ENCODE measurements around the gene GRAMD1A. TPM values are rescaled to one million over a fixed set of nuclear protein-coding genes. Genes with fewer than 3 reads are reported as not detected.

Gene GRAMD1A
- total RNA-seq, 4 donors from 2014 or later, result 6.0 to 135 (median 61.6) TPM

- no peak overlapping the region for H3K27ac ChIP-seq
- no peak for DNase-seq
- TF ChIP-seq POLR2A (IDR thresholded peaks at IDR 0.05), result no peak
- TF ChIP-seq CTCF (IDR thresholded peaks at IDR 0.05), result no peak
- no peak overlapping the region for H3K4me3 ChIP-seq
- H3K9me3 ChIP-seq, result no peaks in the 10 kb centered on the region
- H3K4me1 ChIP-seq, result peaks cover 0 to 9% (median 0%) of the 10 kb centered on the region in 4 donors
- H3K27me3 ChIP-seq, result no peaks in the 10 kb centered on the region
- H3K36me3 ChIP-seq, result no peaks in the 10 kb centered on the region
These were observed 16.3 kb upstream of the GRAMD1A start for GRCh38 chr19:34983786-34984185.

GRCh38 chr19:34984287-34984686 lies 15.8 kb upstream of the GRAMD1A start:
- DNase-seq, result no peak
- no peak for TF ChIP-seq POLR2A (IDR thresholded peaks at IDR 0.05)
- TF ChIP-seq CTCF (IDR thresholded peaks at IDR 0.05), result no peak
- no peak overlapping the region for H3K27ac ChIP-seq
- no peaks in the 10 kb centered on the region for H3K9me3 ChIP-seq
- peaks cover 0 to 9% (median 0%) of the 10 kb centered on the region in 4 donors for H3K4me1 ChIP-seq
- H3K27me3 ChIP-seq, result no peaks in the 10 kb centered on the region
- H3K36me3 ChIP-seq, result no peaks in the 10 kb centered on the region
- H3K4me3 ChIP-seq, result no peak overlapping the region

GRCh38 chr19:34985249-34986022 lies 14.7 kb upstream of the GRAMD1A start:
- no peaks in the 10 kb centered on the region for H3K36me3 ChIP-seq
- peaks cover 0 to 9% (median 0%) of the 10 kb centered on the region in 4 donors for H3K4me1 ChIP-seq
- DNase-seq, result peak in 2 of 3 donors; percentile 37 to 64
- no peak overlapping the region for H3K4me3 ChIP-seq
- H3K9me3 ChIP-seq, result no peaks in the 10 kb centered on the region
- no peaks in the 10 kb centered on the region for H3K27me3 ChIP-seq
- no peak for TF ChIP-seq CTCF (IDR thresholded peaks at IDR 0.05)
- TF ChIP-seq POLR2A (IDR thresholded peaks at IDR 0.05), result no peak
- peak overlapping the region in 1 of 4 donors; percentile 7 for H3K27ac ChIP-seq

GRCh38 chr19:34988119-34988518 lies 12.0 kb upstream of the GRAMD1A start:
- H3K4me1 ChIP-seq, result peaks cover 0 to 9% (median 0%) of the 10 kb centered on the region in 4 donors
- H3K27ac ChIP-seq, result no peak overlapping the region
- H3K36me3 ChIP-seq, result no peaks in the 10 kb centered on the region
- no peak for TF ChIP-seq POLR2A (IDR thresholded peaks at IDR 0.05)
- no peak for TF ChIP-seq CTCF (IDR thresholded peaks at IDR 0.05)
- no peaks in the 10 kb centered on the region for H3K9me3 ChIP-seq
- H3K4me3 ChIP-seq, result no peak overlapping the region
- no peaks in the 10 kb centered on the region for H3K27me3 ChIP-seq
- no peak for DNase-seq

GRCh38 chr19:34989298-34989697 lies 10.8 kb upstream of the GRAMD1A start:
- Histone ChIP-seq H3K36me3 (no peaks in the 10 kb centered on the region), H3K9me3 (no peaks in the 10 kb centered on the region), H3K4me1 (peaks cover 0 to 12% (median 0%) of the 10 kb centered on the region in 4 donors), H3K27me3 (no peaks in the 10 kb centered on the region), H3K27ac (no peak overlapping the region), H3K4me3 (no peak overlapping the region)
- TF ChIP-seq CTCF (IDR thresholded peaks at IDR 0.05) (no peak), POLR2A (IDR thresholded peaks at IDR 0.05) (no peak)
- DNase-seq, result no peak

All from Peyer's patch (tissue), 4 donors.